IPS-20b (cell line): ENCODE measurements around the gene JADE2.

Experiments
- H3K27ac ChIP-seq: one replicate; pipeline ENCODE4 v1.5.1; 2013; ENCODE audit warnings: low read length
- H3K27me3 ChIP-seq: 2 replicates; pipeline ENCODE4 v1.6.1; 2013; ENCODE audit warnings: mild to moderate bottlenecking, low read length, inconsistent platforms; ENCODE audit not compliant: insufficient read depth
- H3K36me3 ChIP-seq: 2 replicates; pipeline ENCODE4 v1.6.1; 2013; ENCODE audit warnings: low read depth, mild to moderate bottlenecking, inconsistent platforms, low read length, moderate library complexity; ENCODE audit not compliant: insufficient read depth
- H3K4me1 ChIP-seq: 2 replicates; pipeline ENCODE4 v1.6.1; 2013; ENCODE audit warnings: mild to moderate bottlenecking, control low read depth, inconsistent platforms, low read length, moderate library complexity; ENCODE audit not compliant: insufficient read depth
- H3K4me3 ChIP-seq: 2 replicates; pipeline ENCODE4 v1.5.1; 2013; ENCODE audit warnings: mild to moderate bottlenecking, low read length, inconsistent platforms
- H3K9ac ChIP-seq: 2 replicates; pipeline ENCODE4 v1.6.1; 2013; ENCODE audit warnings: low read depth, mild to moderate bottlenecking, inconsistent platforms, low read length, moderate library complexity
- H3K9me3 ChIP-seq: 2 replicates; pipeline ENCODE4 v1.6.1; 2013; ENCODE audit warnings: mild to moderate bottlenecking, low read depth, low read length, inconsistent platforms; ENCODE audit not compliant: insufficient read depth

Gene JADE2

GRCh38 chr5:134525683-134526482, 413 bp downstream of the JADE2 start:
- Histone ChIP-seq H3K4me1 (peaks cover 31% of the 10 kb centered on the region), H3K4me3 (peak overlapping the region; percentile 93), H3K27ac (peak overlapping the region; percentile 73), H3K36me3 (peaks cover 6% of the 10 kb centered on the region; the same call in 1 of the 2 replicates), H3K9ac (peak overlapping the region; percentile 93; the same call in 1 of the 2 replicates), H3K27me3 (peaks cover 18% of the 10 kb centered on the region; the same call in 1 of the 2 replicates), H3K9me3 (no peaks in the 10 kb centered on the region)

GRCh38 chr5:134526483-134527155, 1.1 kb downstream of the JADE2 start:
- Histone ChIP-seq H3K9me3 (no peaks in the 10 kb centered on the region), H3K36me3 (peaks cover 6% of the 10 kb centered on the region; the same call in 1 of the 2 replicates), H3K27ac (peak overlapping the region; percentile 73), H3K27me3 (peaks cover 18% of the 10 kb centered on the region; the same call in 1 of the 2 replicates), H3K4me3 (peak overlapping the region; percentile 93), H3K9ac (peak overlapping the region; percentile 93; the same call in 1 of the 2 replicates), H3K4me1 (peaks cover 28% of the 10 kb centered on the region)

- Histone ChIP-seq H3K4me1 (peaks cover 33% of the 10 kb centered on the region), H3K9ac (peak overlapping the region; percentile 93; the same call in 1 of the 2 replicates), H3K27me3 (peaks cover 18% of the 10 kb centered on the region; the same call in 1 of the 2 replicates), H3K9me3 (no peaks in the 10 kb centered on the region), H3K36me3 (peaks cover 6% of the 10 kb centered on the region; the same call in 1 of the 2 replicates), H3K4me3 (peak overlapping the region; percentile 93), H3K27ac (peak overlapping the region; percentile 40)
Measured at GRCh38 chr5:134527156-134527960, 1.9 kb downstream of the JADE2 start.

GRCh38 chr5:134527961-134528424, 2.5 kb downstream of the JADE2 start:
- Histone ChIP-seq H3K4me1 (peaks cover 36% of the 10 kb centered on the region), H3K9ac (peak overlapping the region; percentile 81; the same call in 1 of the 2 replicates), H3K36me3 (peaks cover 6% of the 10 kb centered on the region; the same call in 1 of the 2 replicates), H3K4me3 (peak overlapping the region; percentile 93), H3K9me3 (no peaks in the 10 kb centered on the region), H3K27me3 (peaks cover 17% of the 10 kb centered on the region; the same call in 1 of the 2 replicates), H3K27ac (peak overlapping the region; percentile 17)

- Histone ChIP-seq H3K36me3 (peaks cover 6% of the 10 kb centered on the region; the same call in 1 of the 2 replicates), H3K9me3 (no peaks in the 10 kb centered on the region), H3K4me1 (peaks cover 31% of the 10 kb centered on the region), H3K27ac (peak overlapping the region; percentile 14), H3K27me3 (peaks cover 11% of the 10 kb centered on the region; the same call in 1 of the 2 replicates), H3K9ac (peak overlapping the region; percentile 81; the same call in 1 of the 2 replicates), H3K4me3 (peak overlapping the region; percentile 93)
Measured at GRCh38 chr5:134528556-134528955, 3.1 kb downstream of the JADE2 start.

GRCh38 chr5:134529460-134529859, 4.0 kb downstream of the JADE2 start:
- Histone ChIP-seq H3K9ac (no peak overlapping the region; the same call in 1 of the 2 replicates), H3K27me3 (peaks cover 5% of the 10 kb centered on the region; the same call in 1 of the 2 replicates), H3K4me3 (no peak overlapping the region), H3K4me1 (peaks cover 31% of the 10 kb centered on the region), H3K36me3 (peaks cover 6% of the 10 kb centered on the region; the same call in 1 of the 2 replicates), H3K9me3 (no peaks in the 10 kb centered on the region), H3K27ac (no peak overlapping the region)

GRCh38 chr5:134530301-134531077, 5.0 kb downstream of the JADE2 start:
- H3K27ac ChIP-seq: no peak overlapping the region
- no peaks in the 10 kb centered on the region for H3K27me3 ChIP-seq
- peaks cover 35% of the 10 kb centered on the region for H3K4me1 ChIP-seq
- no peak overlapping the region for H3K4me3 ChIP-seq
- H3K36me3 ChIP-seq: peaks cover 6% of the 10 kb centered on the region; the same call in 1 of the 2 replicates
- peak overlapping the region; percentile 35 for H3K9ac ChIP-seq
- no peaks in the 10 kb centered on the region for H3K9me3 ChIP-seq

- H3K4me3 ChIP-seq: no peak overlapping the region
- H3K36me3 ChIP-seq: peaks cover 32% of the 10 kb centered on the region
- no peaks in the 10 kb centered on the region for H3K9me3 ChIP-seq
- H3K4me1 ChIP-seq: peaks cover 34% of the 10 kb centered on the region
- no peaks in the 10 kb centered on the region for H3K27me3 ChIP-seq
- H3K9ac ChIP-seq: no peak overlapping the region
- no peak overlapping the region for H3K27ac ChIP-seq
Measured at GRCh38 chr5:134533115-134533815, 7.8 kb downstream of the JADE2 start.

- Histone ChIP-seq H3K9me3 (no peaks in the 10 kb centered on the region), H3K9ac (peak overlapping the region; percentile 15; the same call in 1 of the 2 replicates), H3K4me1 (peaks cover 24% of the 10 kb centered on the region), H3K27me3 (no peaks in the 10 kb centered on the region), H3K27ac (peak overlapping the region; percentile 23), H3K36me3 (peaks cover 33% of the 10 kb centered on the region), H3K4me3 (no peak overlapping the region)
Measured at GRCh38 chr5:134534058-134534725, 8.7 kb downstream of the JADE2 start.

GRCh38 chr5:134534726-134535110, 9.2 kb downstream of the JADE2 start:
- H3K27ac ChIP-seq: peak overlapping the region; percentile 23

More at GRCh38 chr5:134534726-134535110, 9.2 kb downstream of the JADE2 start:
- peaks cover 23% of the 10 kb centered on the region for H3K4me1 ChIP-seq
- H3K9ac ChIP-seq: peak overlapping the region; percentile 15; the same call in 1 of the 2 replicates
- no peaks in the 10 kb centered on the region for H3K27me3 ChIP-seq
- H3K36me3 ChIP-seq: peaks cover 31% of the 10 kb centered on the region
- H3K9me3 ChIP-seq: no peaks in the 10 kb centered on the region
- H3K4me3 ChIP-seq: no peak overlapping the region
